ENCODE measurements around the gene NUDT16L1. TPM values are rescaled to one million over a fixed set of nuclear protein-coding genes. Genes with fewer than 3 reads are reported as not detected.
A peak's percentile ranks its signal among the peaks of the same experiment; 100 is the strongest.
"Not testable (repeated sequence)": the region's sequence is repeated elsewhere in the genome, so short reads cannot be mapped to it uniquely, and the experiment has no call there.

Gene NUDT16L1
- total RNA-seq, result 10 to 100 TPM; 40.7 to 42.7 TPM

DNA sequence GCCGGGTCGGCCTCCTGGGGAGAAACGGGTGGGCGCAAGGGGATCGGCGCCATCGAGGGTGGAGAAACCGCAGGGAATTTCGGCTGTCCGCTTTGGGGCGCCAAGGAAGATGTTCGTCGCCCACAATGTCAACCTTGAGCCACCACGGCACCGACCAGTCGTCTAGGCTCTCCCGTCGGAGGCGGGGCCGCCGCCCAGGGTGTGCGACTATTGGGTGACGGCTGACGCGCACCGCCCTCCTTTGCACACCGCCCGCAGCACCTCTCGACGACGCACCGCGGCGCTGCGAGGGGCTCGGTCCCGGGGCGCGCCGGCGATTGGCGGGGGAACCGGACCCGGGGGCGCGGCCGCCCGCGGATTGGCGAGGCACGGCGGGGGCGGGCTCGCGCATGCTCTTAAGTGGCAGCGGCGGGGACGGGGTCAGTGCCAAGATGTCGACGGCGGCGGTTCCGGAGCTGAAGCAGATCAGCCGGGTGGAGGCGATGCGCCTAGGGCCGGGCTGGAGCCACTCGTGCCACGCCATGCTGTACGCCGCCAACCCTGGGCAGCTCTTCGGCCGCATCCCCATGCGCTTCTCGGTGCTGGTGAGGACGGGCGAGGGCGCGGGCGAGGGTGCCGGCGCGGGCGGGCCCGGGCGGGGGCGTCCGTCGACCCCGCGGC lies at the start of gene NUDT16L1:
TSS of gene NUDT16L1 (plus strand) at position 267 of the 660 bp plus-strand sequence. CDS start at position 432, 165 bp downstream.
- no peaks in the 10 kb centered on the region for H3K27me3 Mint-ChIP-seq
- H3K36me3 Mint-ChIP-seq, result peaks cover 2% of the 10 kb centered on the region
- POLR2A ChIA-PET, result interaction anchor here (0.6 to 3.5 kb wide), 14 partner anchors 9 to 216 kb away, joined by 3 to 22 read pairs (median 4); partner anchors contain the start of genes ANKS3, DNAAF8 and ROGDI
- peaks cover 12% of the 10 kb centered on the region for H3K4me1 Mint-ChIP-seq
- H3K4me3 Mint-ChIP-seq, result peak within 1 kb of the TSS; percentile 82
- H3K27ac Mint-ChIP-seq, result peak within 1 kb of the TSS; percentile 83
- ATAC-seq (ENCODE audit: low read depth) (peak; percentile 91), DNase-seq (peak; percentile 100)
- no peaks in the 10 kb centered on the region for H3K9me3 Mint-ChIP-seq

DNA sequence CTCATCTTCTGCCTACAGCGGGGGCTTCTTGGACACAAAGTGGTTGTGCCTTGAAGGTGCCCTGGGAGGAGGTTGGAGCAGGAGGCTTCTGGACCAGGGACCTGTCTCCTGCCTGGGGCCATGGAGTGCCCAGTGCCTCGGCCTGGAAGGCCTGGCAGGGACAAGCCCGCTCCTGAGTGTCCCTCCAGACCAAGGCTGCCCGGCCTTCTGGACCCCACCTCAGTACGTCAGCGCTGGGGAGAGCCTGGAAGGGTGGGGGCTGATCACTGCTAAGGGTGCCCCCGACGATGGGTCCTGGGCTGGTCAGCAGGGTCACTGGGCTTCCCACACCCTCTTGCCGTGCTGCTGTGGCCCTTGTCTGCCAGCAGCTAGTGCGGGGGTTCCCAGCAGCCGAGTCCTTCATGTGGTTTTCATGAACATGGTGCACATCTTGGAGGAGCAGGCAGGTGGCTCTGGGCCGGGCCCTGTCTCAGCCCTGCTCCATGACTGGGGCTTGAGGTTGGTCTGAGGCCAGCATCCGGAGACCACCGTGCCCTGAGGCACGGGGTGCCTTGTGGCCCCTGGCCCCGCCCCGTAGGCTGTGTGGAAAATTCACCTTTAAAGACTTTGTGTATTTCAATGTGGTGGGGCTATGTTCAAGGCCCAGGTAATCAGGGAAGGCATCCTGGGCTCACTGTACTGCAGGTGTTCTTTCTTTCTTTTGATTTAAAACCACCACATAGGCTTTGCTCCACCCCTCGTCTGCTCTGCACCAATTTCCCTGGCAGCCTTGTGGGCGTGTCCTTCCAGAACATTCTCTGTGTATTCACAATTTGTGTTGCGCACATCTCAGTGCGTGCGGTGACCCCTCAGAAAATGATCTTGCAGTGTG lies 46.4 kb upstream of the NUDT16L1 start:
- POLR2A ChIA-PET, result no interaction called here

DNA sequence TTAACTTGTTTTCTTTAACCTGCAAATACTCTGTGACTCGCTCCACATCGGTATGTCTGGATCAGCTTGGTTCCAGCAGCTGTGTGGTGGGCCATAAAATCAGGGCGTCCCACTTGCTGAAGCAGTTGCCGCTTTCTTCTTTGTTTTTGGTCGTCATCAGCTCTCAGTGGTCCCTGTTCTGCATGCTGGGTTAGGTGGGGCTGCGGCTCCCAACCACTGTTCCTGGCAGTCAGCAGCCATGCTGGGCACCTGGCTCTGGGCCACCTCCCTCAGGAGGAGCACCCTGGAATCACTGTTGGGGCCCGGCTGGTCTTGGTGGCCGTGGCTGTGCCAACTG lies 45.8 kb upstream of the NUDT16L1 start:
- Mint-ChIP-seq H3K4me1 (peaks cover 25% of the 10 kb centered on the region), H3K9me3 (no peaks in the 10 kb centered on the region), H3K4me3 (no peak overlapping the region), H3K27ac (no peak overlapping the region), H3K27me3 (no peaks in the 10 kb centered on the region), H3K36me3 (peaks cover 10% of the 10 kb centered on the region)
- POLR2A ChIA-PET, result interaction anchor here (0.6 kb wide), 1 partner anchor 64 kb away, joined by 4 read pairs; no protein-coding TSS in a partner anchor
- DNase-seq, result no peak
- peak; percentile 26 for ATAC-seq (ENCODE audit: low read depth)

More for the DNA sequence above, 46.4 kb upstream of the NUDT16L1 start:
- ATAC-seq (ENCODE audit: low read depth) (peak; percentile 32), DNase-seq (no peak)
- H3K27me3 Mint-ChIP-seq, result no peaks in the 10 kb centered on the region
- H3K4me1 Mint-ChIP-seq, result peaks cover 25% of the 10 kb centered on the region
- H3K36me3 Mint-ChIP-seq, result peaks cover 10% of the 10 kb centered on the region
- H3K27ac Mint-ChIP-seq, result no peak overlapping the region
- H3K4me3 Mint-ChIP-seq, result no peak overlapping the region
- no peaks in the 10 kb centered on the region for H3K9me3 Mint-ChIP-seq

DNA sequence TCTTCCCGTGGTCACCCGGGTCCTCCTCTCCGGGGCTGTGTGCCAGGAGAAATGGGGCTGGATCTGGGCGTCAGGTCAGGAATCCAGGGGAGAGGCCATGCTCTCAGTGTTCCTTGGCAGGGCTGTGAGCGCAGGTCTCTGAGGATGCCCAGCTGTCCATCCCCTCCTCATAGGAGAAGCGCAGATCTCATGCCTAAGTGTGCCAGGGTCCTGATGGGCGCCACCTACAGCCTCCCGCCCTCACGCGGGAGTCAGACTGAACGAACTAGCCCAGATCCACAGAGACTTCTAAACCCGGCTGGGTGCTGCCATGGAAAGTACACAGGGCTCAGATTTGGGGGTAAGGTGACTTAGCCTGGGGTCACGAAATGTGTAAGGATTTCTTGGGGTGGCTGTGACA lies 44.4 kb upstream of the NUDT16L1 start:
- POLR2A ChIA-PET, result no interaction called here
- Mint-ChIP-seq H3K27me3 (no peaks in the 10 kb centered on the region), H3K27ac (peak overlapping the region; percentile 82), H3K36me3 (peaks cover 10% of the 10 kb centered on the region), H3K9me3 (no peaks in the 10 kb centered on the region), H3K4me3 (peak overlapping the region; percentile 61), H3K4me1 (peaks cover 23% of the 10 kb centered on the region)
- peak; percentile 52 for DNase-seq
- ATAC-seq (ENCODE audit: low read depth), result no peak

DNA sequence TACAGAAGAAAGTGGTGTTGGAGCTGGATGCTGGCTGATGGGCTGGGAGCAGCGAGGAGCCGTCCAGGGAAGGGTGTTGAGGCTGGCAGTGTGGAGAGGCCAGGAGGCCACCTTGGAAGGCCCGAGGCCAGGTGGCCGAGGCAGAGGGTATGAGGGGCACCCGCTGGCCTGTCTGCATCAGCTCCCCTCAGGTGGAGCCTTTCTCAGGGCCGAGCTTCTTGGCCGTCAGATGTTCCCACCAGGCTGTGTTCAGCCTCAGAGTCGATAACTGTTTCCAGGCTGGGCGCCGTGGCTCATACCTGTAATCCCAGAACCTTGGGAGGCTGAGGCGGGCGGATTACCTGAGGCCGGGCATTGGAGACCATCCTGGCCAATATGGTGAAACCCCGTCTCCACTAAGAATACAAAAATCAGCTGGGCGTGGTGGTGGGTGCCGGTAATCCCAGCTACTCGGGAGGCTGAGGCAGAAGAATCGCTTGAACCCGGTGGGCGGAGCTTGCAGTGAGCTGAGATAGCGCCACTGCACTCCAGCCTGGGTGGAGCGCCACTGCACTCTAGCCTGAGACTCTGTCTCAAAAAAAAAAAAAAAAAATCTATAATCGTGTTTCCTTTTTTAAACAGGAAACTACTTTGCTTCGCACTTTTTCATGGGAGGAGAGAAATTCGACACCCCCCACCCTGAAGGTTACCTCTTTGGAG lies 43.5 kb upstream of the NUDT16L1 start:
- DNase-seq (no peak), ATAC-seq (ENCODE audit: low read depth) (peak; percentile 29)
- Mint-ChIP-seq H3K36me3 (peaks cover 12% of the 10 kb centered on the region), H3K9me3 (no peaks in the 10 kb centered on the region), H3K4me3 (no peak overlapping the region), H3K27ac (peak overlapping the region; percentile 82), H3K27me3 (no peaks in the 10 kb centered on the region), H3K4me1 (peaks cover 23% of the 10 kb centered on the region)
- POLR2A ChIA-PET, result interaction anchor here (0.9 to 1.0 kb wide), 3 partner anchors 10 to 44 kb away, joined by 3 to 4 read pairs (median 3); partner anchors contain the start of gene NUDT16L1

DNA sequence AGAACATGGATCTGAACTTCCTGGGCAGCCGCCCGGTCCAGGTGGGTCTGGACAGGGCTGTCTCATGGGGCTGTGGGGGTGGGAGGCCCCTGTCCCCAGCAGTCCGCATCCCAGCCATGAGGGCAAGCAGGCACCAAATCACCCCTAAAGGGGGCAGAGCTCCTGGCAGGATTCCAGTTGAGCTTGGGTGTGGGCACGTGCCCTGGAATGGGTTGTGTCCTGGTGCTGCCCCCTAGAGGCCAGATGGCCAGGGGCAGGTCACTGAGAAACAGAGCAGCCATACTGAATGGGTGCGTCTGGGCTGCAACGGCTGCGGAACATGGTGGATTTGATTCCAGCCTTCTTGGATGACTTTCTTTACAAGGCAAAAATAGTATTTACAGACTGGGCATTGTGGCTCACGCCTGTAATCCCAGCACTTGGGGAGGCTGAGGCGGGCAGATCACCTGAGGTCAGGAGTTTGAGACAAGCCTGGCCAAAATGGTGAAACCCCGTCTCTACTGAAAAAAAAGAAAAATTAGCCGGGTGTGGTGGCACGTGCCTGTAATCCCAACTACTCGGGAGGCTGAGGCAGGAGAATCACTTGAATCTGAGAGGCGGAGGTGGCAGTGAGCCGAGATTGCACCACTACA lies 42.8 kb upstream of the NUDT16L1 start:
- H3K36me3 Mint-ChIP-seq, H3K27ac Mint-ChIP-seq, H3K4me3 Mint-ChIP-seq, H3K27me3 Mint-ChIP-seq, H3K9me3 Mint-ChIP-seq: not testable (repeated sequence)
- DNase-seq, result peak; percentile 77
- peaks cover 22% of the 10 kb centered on the region for H3K4me1 Mint-ChIP-seq
- ATAC-seq (ENCODE audit: low read depth), result peak; percentile 48
- POLR2A ChIA-PET, result interaction anchor here (0.9 to 1.0 kb wide), 2 partner anchors 10 to 24 kb away, joined by 3 read pairs; no protein-coding TSS in a partner anchor

DNA sequence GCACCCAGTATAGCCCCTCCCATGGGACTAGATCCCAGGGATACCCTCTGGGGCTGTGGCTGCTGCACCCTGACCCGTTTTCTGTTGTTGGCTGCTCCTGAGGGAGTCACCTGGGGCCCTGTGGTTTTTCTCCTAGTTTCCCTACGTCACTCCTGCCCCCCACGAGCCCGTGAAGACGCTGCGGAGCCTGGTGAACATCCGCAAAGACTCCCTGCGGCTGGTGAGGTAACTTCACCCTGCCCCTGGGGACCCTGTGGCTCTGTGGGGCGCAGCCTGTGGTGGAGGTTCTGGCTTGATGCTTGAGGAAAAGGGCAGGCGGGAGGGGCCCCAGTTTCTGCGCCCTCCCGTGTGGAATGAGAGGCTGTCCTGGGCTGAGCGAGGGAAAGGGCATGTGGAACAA lies 41.5 kb upstream of the NUDT16L1 start:
- ATAC-seq (ENCODE audit: low read depth) (no peak), DNase-seq (no peak)
- H3K36me3 Mint-ChIP-seq, result peaks cover 11% of the 10 kb centered on the region
- H3K4me3 Mint-ChIP-seq, result no peak overlapping the region
- H3K4me1 Mint-ChIP-seq, result peaks cover 20% of the 10 kb centered on the region
- H3K9me3 Mint-ChIP-seq, result no peaks in the 10 kb centered on the region
- no peaks in the 10 kb centered on the region for H3K27me3 Mint-ChIP-seq
- POLR2A ChIA-PET, result interaction anchor here (0.5 kb wide), 1 partner anchor 9 kb away, joined by 3 read pairs; no protein-coding TSS in a partner anchor
- no peak overlapping the region for H3K27ac Mint-ChIP-seq

DNA sequence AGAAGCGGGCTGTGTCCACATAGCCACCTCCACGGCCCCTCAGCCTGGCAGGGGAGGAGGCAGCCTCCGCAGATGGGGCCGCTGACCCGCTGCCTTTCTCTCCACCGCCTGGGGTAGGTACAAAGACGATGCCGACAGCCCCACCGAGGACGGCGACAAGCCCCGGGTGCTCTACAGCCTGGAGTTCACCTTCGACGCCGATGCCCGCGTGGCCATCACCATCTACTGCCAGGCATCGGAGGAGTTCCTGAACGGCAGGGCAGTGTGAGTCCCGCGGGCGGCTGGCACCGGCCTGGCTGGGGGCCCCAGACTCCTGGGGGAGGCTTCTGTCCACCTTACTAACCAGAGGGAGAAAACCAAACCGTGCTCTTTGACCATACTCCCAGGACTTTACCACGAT lies 40.8 kb upstream of the NUDT16L1 start:
- Mint-ChIP-seq H3K4me3 (no peak overlapping the region), H3K27me3 (no peaks in the 10 kb centered on the region), H3K4me1 (peaks cover 14% of the 10 kb centered on the region), H3K9me3 (no peaks in the 10 kb centered on the region), H3K27ac (no peak overlapping the region), H3K36me3 (peaks cover 11% of the 10 kb centered on the region)
- no peak for DNase-seq
- POLR2A ChIA-PET, result no interaction called here
- ATAC-seq (ENCODE audit: low read depth), result no peak

DNA sequence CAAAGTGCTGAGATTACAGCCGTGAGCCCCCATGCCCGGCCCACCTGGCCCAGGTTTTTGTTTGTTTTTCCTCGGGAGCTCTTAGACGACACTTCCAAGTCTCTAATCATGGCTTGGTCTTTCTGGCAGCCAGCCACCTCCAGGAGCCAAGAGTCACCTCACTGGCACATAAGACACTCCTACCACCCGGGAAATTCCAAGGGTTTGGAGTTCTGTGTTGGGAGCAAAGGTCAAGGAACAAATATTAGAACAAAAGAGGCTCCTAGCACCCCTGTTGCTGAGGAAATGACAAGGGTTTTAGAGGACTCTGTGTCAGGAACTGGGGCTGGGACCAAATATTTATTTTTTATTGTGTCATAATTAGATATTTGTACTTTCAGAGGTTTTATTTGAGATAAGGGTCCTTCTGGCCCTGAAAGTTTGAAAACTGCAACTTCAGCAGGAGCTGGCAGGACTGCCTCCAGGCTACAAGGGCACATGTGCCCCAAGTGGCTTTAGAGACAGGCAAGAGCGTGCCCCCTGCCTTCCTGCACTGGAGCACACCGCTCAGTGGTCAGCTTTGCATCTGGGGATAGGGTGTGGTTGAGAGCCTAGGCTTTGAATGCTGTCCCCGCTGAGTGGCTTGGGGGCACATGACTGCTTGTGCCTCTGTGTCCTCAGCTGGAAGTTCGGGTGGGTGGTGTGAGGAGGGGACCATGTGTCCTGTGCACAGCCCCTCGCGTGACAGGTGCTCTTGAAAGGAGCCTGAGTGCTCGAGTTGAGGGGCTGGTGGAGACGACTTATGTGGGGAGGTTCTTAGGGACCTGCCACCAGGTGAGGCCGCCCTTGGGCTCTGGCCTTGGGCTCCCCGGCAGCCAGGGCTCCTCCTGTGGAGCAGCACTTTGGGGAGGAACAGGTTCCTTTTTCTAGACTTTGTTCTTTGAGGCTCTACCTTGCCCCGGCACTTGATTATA lies 39.1 kb upstream of the NUDT16L1 start:
- Mint-ChIP-seq H3K36me3 (peaks cover 7% of the 10 kb centered on the region), H3K4me3 (no peak overlapping the region), H3K4me1 (peaks cover 11% of the 10 kb centered on the region), H3K27me3 (no peaks in the 10 kb centered on the region), H3K27ac (no peak overlapping the region), H3K9me3 (no peaks in the 10 kb centered on the region)
- DNase-seq, result no peak
- ATAC-seq (ENCODE audit: low read depth), result no peak
- POLR2A ChIA-PET, result no interaction called here

DNA sequence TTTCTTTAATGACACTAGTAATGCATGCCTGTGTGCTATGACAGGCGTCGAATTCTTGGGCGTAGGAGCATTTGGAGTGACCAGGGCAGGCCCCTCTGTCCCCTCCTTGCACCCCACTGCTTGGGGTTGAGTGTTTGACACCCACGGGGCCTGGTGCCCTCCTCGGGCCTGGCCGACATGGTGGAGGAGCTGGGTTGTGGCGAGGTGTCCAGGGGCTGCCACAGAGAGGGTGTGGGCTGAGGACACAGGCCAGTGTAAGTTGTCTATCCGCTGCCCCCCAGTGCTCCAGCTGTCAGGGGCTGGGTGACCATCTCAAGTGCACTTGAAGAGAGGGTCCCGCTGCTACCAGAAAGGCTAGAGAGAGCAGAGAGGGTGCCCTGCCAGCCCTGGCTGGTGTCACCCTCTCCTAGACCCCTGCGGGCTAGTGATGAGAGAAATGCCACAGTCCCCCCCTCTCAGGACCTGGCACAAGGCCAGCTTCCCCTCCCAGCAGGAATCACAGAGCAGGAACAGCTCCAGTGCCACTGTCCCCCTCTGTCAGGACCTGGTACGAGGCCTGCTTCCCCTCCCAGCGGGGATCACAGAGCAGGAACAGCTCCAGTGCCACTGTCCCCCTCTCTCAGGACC lies 38.3 kb upstream of the NUDT16L1 start:
- Mint-ChIP-seq H3K27ac (no peak overlapping the region), H3K9me3 (no peaks in the 10 kb centered on the region), H3K36me3 (peaks cover 7% of the 10 kb centered on the region), H3K4me3 (no peak overlapping the region), H3K4me1 (peaks cover 14% of the 10 kb centered on the region), H3K27me3 (no peaks in the 10 kb centered on the region)
- POLR2A ChIA-PET, result no interaction called here
- ATAC-seq (ENCODE audit: low read depth), result no peak
- no peak for DNase-seq

DNA sequence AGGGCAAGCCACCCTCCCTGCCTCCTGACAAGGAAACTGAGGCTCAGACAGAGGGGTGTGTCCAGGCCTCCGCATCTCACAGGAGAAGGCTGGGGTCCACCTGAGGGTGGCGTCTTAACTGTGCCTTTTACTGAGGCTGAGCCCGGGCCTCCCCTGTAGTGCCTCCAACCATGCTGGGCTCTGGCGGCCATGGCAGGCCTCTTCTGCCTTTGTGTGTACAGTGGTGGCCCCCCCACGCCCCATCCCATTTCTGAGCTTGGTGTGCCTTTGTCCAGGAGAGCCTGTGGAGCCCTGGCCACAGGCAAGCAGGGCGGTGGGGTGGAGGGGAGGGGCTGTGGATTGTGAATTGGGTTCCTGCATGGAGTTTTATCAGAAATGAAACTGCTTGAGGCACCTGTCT lies 37.6 kb upstream of the NUDT16L1 start:
- no peak for DNase-seq
- H3K4me1 Mint-ChIP-seq, result peaks cover 15% of the 10 kb centered on the region
- no peak for ATAC-seq (ENCODE audit: low read depth)
- H3K27ac Mint-ChIP-seq, result no peak overlapping the region
- no peak overlapping the region for H3K4me3 Mint-ChIP-seq
- H3K9me3 Mint-ChIP-seq, result no peaks in the 10 kb centered on the region
- H3K36me3 Mint-ChIP-seq, result peaks cover 5% of the 10 kb centered on the region
- H3K27me3 Mint-ChIP-seq, result no peaks in the 10 kb centered on the region
- POLR2A ChIA-PET, result no interaction called here

DNA sequence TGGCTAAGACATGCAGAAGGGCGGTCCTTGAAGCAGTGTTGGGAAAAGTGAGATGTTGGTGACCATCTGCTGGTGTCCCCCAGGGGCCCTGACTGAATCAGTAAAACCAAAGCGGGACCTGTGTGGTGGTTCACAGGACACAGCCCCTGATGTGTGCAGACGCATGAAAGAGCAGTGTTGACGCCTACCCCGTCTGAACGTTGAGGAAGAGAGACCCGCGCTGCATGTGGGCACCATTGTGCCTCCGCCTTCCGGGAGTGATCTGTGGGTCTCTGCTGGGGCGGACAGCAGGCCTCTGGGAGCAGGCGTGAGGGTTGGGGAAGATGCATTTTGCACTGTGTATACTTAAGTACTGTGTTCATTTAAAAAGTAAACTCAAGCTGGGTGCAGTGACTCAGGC lies 37.1 kb upstream of the NUDT16L1 start:
- no peak overlapping the region for H3K4me3 Mint-ChIP-seq
- H3K36me3 Mint-ChIP-seq, result peaks cover 5% of the 10 kb centered on the region
- H3K4me1 Mint-ChIP-seq, result peaks cover 17% of the 10 kb centered on the region
- POLR2A ChIA-PET, result no interaction called here
- no peak overlapping the region for H3K27ac Mint-ChIP-seq
- ATAC-seq (ENCODE audit: low read depth), result no peak
- DNase-seq, result no peak
- H3K9me3 Mint-ChIP-seq, result no peaks in the 10 kb centered on the region
- no peaks in the 10 kb centered on the region for H3K27me3 Mint-ChIP-seq

All from activated naive CD8-positive, alpha-beta T cell treated with anti-CD3 and anti-CD28 coated beads, Interleukin-2, amount 10 ng/mL, durations not matched to agents 7 days and 5 days (primary cell).